CD4-positive, alpha-beta T cell treated with Interleukin-4 for 1 hour (primary cell): ENCODE measurements around the gene HOXB1.
"Not testable (repeated sequence)": the region's sequence is repeated elsewhere in the genome, so short reads cannot be mapped to it uniquely, and the experiment has no call there.

ENCODE experiments used
- DNase-seq, 2 donors: peaks; one replicate each; pipeline ENCODE4 v3.0.0-alpha.2; 2020 to 2022

Gene HOXB1

GRCh38 chr17:48492401-48493298 is 38.2 kb downstream of the HOXB1 start:
- DNase-seq = peak; percentile 60 to 65

GRCh38 chr17:48491527-48492273 is 39.1 kb downstream of the HOXB1 start:
- DNase-seq = peak; percentile 16 to 52

- DNase-seq = no peak
Measured at GRCh38 chr17:48490451-48490892, 40.3 kb downstream of the HOXB1 start.

- DNase-seq = no peak
Measured at GRCh38 chr17:48489781-48490180, 41.0 kb downstream of the HOXB1 start.

GRCh38 chr17:48488548-48489106 is 42.2 kb downstream of the HOXB1 start:
- DNase-seq = no peak

GRCh38 chr17:48487221-48487620 is 43.6 kb downstream of the HOXB1 start:
- no peak for DNase-seq

- DNase-seq = no peak
Measured at GRCh38 chr17:48486557-48486956, 44.3 kb downstream of the HOXB1 start.

GRCh38 chr17:48484850-48485249 is 46.0 kb downstream of the HOXB1 start:
- no peak for DNase-seq

- no peak for DNase-seq
Measured at GRCh38 chr17:48484256-48484655, 46.6 kb downstream of the HOXB1 start.

GRCh38 chr17:48483471-48484131 is 47.2 kb downstream of the HOXB1 start:
- DNase-seq = peak in 1 of 2 donors; percentile 20

- no peak for DNase-seq
Measured at GRCh38 chr17:48483004-48483403, 47.8 kb downstream of the HOXB1 start.

- DNase-seq = not testable (repeated sequence)
Measured at GRCh38 chr17:48482301-48482700, 48.5 kb downstream of the HOXB1 start.

- DNase-seq = no peak
Measured at GRCh38 chr17:48479014-48479402, 51.8 kb downstream of the HOXB1 start.
